Measurements from ENCODE around the gene SIK3.

SIK3 gene

GRCh38 chr11:116888024-116888423 is 210.2 kb downstream of the SIK3 start:
- TF ChIP-seq CTCF (IDR thresholded peaks at IDR 0.05; ENCODE audit: low read depth, low read length): no peak
- H3K36me3 ChIP-seq: peaks cover 4% of the 10 kb centered on the region
- no peaks in the 10 kb centered on the region for H3K9me3 ChIP-seq
- H3K27me3 ChIP-seq: no peaks in the 10 kb centered on the region
- H3K4me1 ChIP-seq: no peaks in the 10 kb centered on the region
- no peak overlapping the region for H3K4me3 ChIP-seq (ENCODE audit: low read depth, low read length)
- no peak for DNase-seq

GRCh38 chr11:116885951-116886655 is 212.1 kb downstream of the SIK3 start:
- H3K4me1 ChIP-seq: no peaks in the 10 kb centered on the region
- H3K4me3 ChIP-seq (ENCODE audit: low read depth, low read length): no peak overlapping the region
- H3K27me3 ChIP-seq: no peaks in the 10 kb centered on the region
- DNase-seq: no peak
- no peaks in the 10 kb centered on the region for H3K9me3 ChIP-seq
- TF ChIP-seq CTCF (IDR thresholded peaks at IDR 0.05; ENCODE audit: low read depth, low read length): no peak
- H3K36me3 ChIP-seq: no peaks in the 10 kb centered on the region; the same call in 1 of the 2 replicates

GRCh38 chr11:116882386-116882785 is 215.8 kb downstream of the SIK3 start:
- Histone ChIP-seq H3K27me3 (no peaks in the 10 kb centered on the region), H3K4me3 (ENCODE audit: low read depth, low read length) (no peak overlapping the region), H3K9me3 (no peaks in the 10 kb centered on the region), H3K36me3 (no peaks in the 10 kb centered on the region; the same call in none of the 2 replicates), H3K4me1 (no peaks in the 10 kb centered on the region)
- no peak for TF ChIP-seq CTCF (IDR thresholded peaks at IDR 0.05; ENCODE audit: low read depth, low read length)
- DNase-seq: no peak

GRCh38 chr11:116881143-116881542 is 217.1 kb downstream of the SIK3 start:
- TF ChIP-seq CTCF (IDR thresholded peaks at IDR 0.05; ENCODE audit: low read depth, low read length): no peak
- H3K9me3 ChIP-seq: no peaks in the 10 kb centered on the region; the same call in 1 of the 2 replicates
- no peak overlapping the region for H3K4me3 ChIP-seq (ENCODE audit: low read depth, low read length)
- H3K27me3 ChIP-seq: no peaks in the 10 kb centered on the region
- H3K4me1 ChIP-seq: no peaks in the 10 kb centered on the region
- H3K36me3 ChIP-seq: no peaks in the 10 kb centered on the region; the same call in none of the 2 replicates
- no peak for DNase-seq

GRCh38 chr11:116879800-116880625 is 218.2 kb downstream of the SIK3 start:
- Histone ChIP-seq H3K4me3 (ENCODE audit: low read depth, low read length) (no peak overlapping the region), H3K36me3 (no peaks in the 10 kb centered on the region; the same call in none of the 2 replicates), H3K9me3 (no peaks in the 10 kb centered on the region; the same call in 1 of the 2 replicates), H3K27me3 (no peaks in the 10 kb centered on the region), H3K4me1 (no peaks in the 10 kb centered on the region)
- DNase-seq: no peak
- peak; percentile 85 for TF ChIP-seq CTCF (IDR thresholded peaks at IDR 0.05; ENCODE audit: low read depth, low read length)

- no peak for TF ChIP-seq CTCF (IDR thresholded peaks at IDR 0.05; ENCODE audit: low read depth, low read length)
- Histone ChIP-seq H3K4me1 (no peaks in the 10 kb centered on the region), H3K27me3 (no peaks in the 10 kb centered on the region), H3K4me3 (ENCODE audit: low read depth, low read length) (no peak overlapping the region), H3K9me3 (no peaks in the 10 kb centered on the region; the same call in 1 of the 2 replicates), H3K36me3 (peaks cover 13% of the 10 kb centered on the region)
- no peak for DNase-seq
Observed at GRCh38 chr11:116876656-116877055, 221.6 kb downstream of the SIK3 start.
